Activated naive CD8-positive, alpha-beta T cell treated with anti-CD3 and anti-CD28 coated beads for 36 hours (primary cell): ENCODE results near the gene PNPLA7. TPM values are rescaled to one million over a fixed set of nuclear protein-coding genes. Genes with fewer than 3 reads are reported as not detected.

Experiments
- DNase-seq: peaks from one replicate; pipeline ENCODE4 v3.0.0; 2021
- H3K27ac Mint-ChIP-seq: one replicate; pipeline ENCODE4 v1.8.0; 2022; ENCODE audit warnings: mild to moderate bottlenecking, moderate library complexity, mixed read lengths
- H3K27me3 Mint-ChIP-seq: one replicate; pipeline ENCODE4 v1.8.0; 2022; ENCODE audit warnings: mild to moderate bottlenecking, mixed read lengths
- H3K36me3 Mint-ChIP-seq: one replicate; pipeline ENCODE4 v1.8.0; 2021; ENCODE audit warnings: mild to moderate bottlenecking, mixed read lengths
- H3K4me1 Mint-ChIP-seq: one replicate; pipeline ENCODE4 v1.8.0; 2021; ENCODE audit warnings: mixed read lengths
- H3K4me3 Mint-ChIP-seq: one replicate; pipeline ENCODE4 v1.8.0; 2022; ENCODE audit warnings: mild to moderate bottlenecking, moderate library complexity, mixed read lengths
- H3K9me3 Mint-ChIP-seq: one replicate; pipeline ENCODE4 v1.8.0; 2022; ENCODE audit warnings: mixed read lengths
- total RNA-seq, 2 experiments: library from RNA; stranded (reverse); gene quantifications; one replicate each; pipeline ENCODE4 v1.2.3, GENCODE V29; 2021

The PNPLA7 gene
- total RNA-seq, 2 experiments from 2014 or later: 2.5 to 2.9 TPM

GRCh38 chr9:137488906-137489305 is 61.3 kb downstream of the PNPLA7 start:
- H3K9me3 Mint-ChIP-seq: no peaks in the 10 kb centered on the region

GRCh38 chr9:137488327-137488653 is 61.9 kb downstream of the PNPLA7 start:
- Mint-ChIP-seq H3K4me3 (no peak overlapping the region), H3K9me3 (no peaks in the 10 kb centered on the region), H3K27ac (no peak overlapping the region), H3K4me1 (peaks cover 6% of the 10 kb centered on the region), H3K27me3 (no peaks in the 10 kb centered on the region), H3K36me3 (no peaks in the 10 kb centered on the region)
- DNase-seq: no peak

More at GRCh38 chr9:137488906-137489305, 61.3 kb downstream of the PNPLA7 start:
- no peak overlapping the region for H3K27ac Mint-ChIP-seq
- H3K36me3 Mint-ChIP-seq: no peaks in the 10 kb centered on the region
- no peaks in the 10 kb centered on the region for H3K27me3 Mint-ChIP-seq
- no peak overlapping the region for H3K4me3 Mint-ChIP-seq
- peaks cover 6% of the 10 kb centered on the region for H3K4me1 Mint-ChIP-seq
- DNase-seq: no peak

- H3K4me1 Mint-ChIP-seq: peaks cover 6% of the 10 kb centered on the region
- no peaks in the 10 kb centered on the region for H3K9me3 Mint-ChIP-seq
- no peaks in the 10 kb centered on the region for H3K27me3 Mint-ChIP-seq
- no peaks in the 10 kb centered on the region for H3K36me3 Mint-ChIP-seq
- DNase-seq: no peak
- no peak overlapping the region for H3K4me3 Mint-ChIP-seq
- H3K27ac Mint-ChIP-seq: no peak overlapping the region
Observed at GRCh38 chr9:137487454-137488326, 62.5 kb downstream of the PNPLA7 start.

- Mint-ChIP-seq H3K9me3 (no peaks in the 10 kb centered on the region), H3K27ac (no peak overlapping the region), H3K4me1 (peaks cover 6% of the 10 kb centered on the region), H3K4me3 (no peak overlapping the region), H3K27me3 (no peaks in the 10 kb centered on the region), H3K36me3 (no peaks in the 10 kb centered on the region)
- no peak for DNase-seq
Observed at GRCh38 chr9:137486545-137487453, 63.4 kb downstream of the PNPLA7 start.

GRCh38 chr9:137486141-137486490 is 64.1 kb downstream of the PNPLA7 start:
- Mint-ChIP-seq H3K27ac (no peak overlapping the region), H3K36me3 (no peaks in the 10 kb centered on the region), H3K4me3 (no peak overlapping the region), H3K4me1 (peaks cover 6% of the 10 kb centered on the region), H3K9me3 (no peaks in the 10 kb centered on the region), H3K27me3 (no peaks in the 10 kb centered on the region)
- DNase-seq: no peak

- peaks cover 4% of the 10 kb centered on the region for H3K4me1 Mint-ChIP-seq
- H3K36me3 Mint-ChIP-seq: no peaks in the 10 kb centered on the region
- no peak for DNase-seq
- H3K4me3 Mint-ChIP-seq: no peak overlapping the region
- H3K27me3 Mint-ChIP-seq: no peaks in the 10 kb centered on the region
- H3K27ac Mint-ChIP-seq: no peak overlapping the region
- H3K9me3 Mint-ChIP-seq: no peaks in the 10 kb centered on the region
Observed at GRCh38 chr9:137485343-137486140, 64.7 kb downstream of the PNPLA7 start.

GRCh38 chr9:137484551-137485315 is 65.5 kb downstream of the PNPLA7 start:
- Mint-ChIP-seq H3K27ac (no peak overlapping the region), H3K36me3 (no peaks in the 10 kb centered on the region), H3K4me1 (no peaks in the 10 kb centered on the region), H3K9me3 (no peaks in the 10 kb centered on the region), H3K4me3 (no peak overlapping the region), H3K27me3 (no peaks in the 10 kb centered on the region)
- no peak for DNase-seq

GRCh38 chr9:137482094-137482781 is 68.0 kb downstream of the PNPLA7 start:
- Mint-ChIP-seq H3K4me1 (no peaks in the 10 kb centered on the region), H3K27me3 (no peaks in the 10 kb centered on the region), H3K4me3 (no peak overlapping the region), H3K27ac (no peak overlapping the region), H3K36me3 (no peaks in the 10 kb centered on the region), H3K9me3 (no peaks in the 10 kb centered on the region)
- DNase-seq: no peak

GRCh38 chr9:137480686-137481683 is 69.2 kb downstream of the PNPLA7 start:
- DNase-seq: no peak
- H3K9me3 Mint-ChIP-seq: peaks cover 3% of the 10 kb centered on the region
- no peak overlapping the region for H3K27ac Mint-ChIP-seq
- H3K4me3 Mint-ChIP-seq: no peak overlapping the region
- H3K27me3 Mint-ChIP-seq: no peaks in the 10 kb centered on the region
- no peaks in the 10 kb centered on the region for H3K4me1 Mint-ChIP-seq
- no peaks in the 10 kb centered on the region for H3K36me3 Mint-ChIP-seq

- Mint-ChIP-seq H3K4me3 (no peak overlapping the region), H3K36me3 (peaks cover 5% of the 10 kb centered on the region), H3K27me3 (no peaks in the 10 kb centered on the region), H3K9me3 (peaks cover 8% of the 10 kb centered on the region), H3K27ac (no peak overlapping the region), H3K4me1 (no peaks in the 10 kb centered on the region)
- DNase-seq: no peak
Observed at GRCh38 chr9:137479892-137480685, 70.1 kb downstream of the PNPLA7 start.

GRCh38 chr9:137478962-137479861 is 71.0 kb downstream of the PNPLA7 start:
- Mint-ChIP-seq H3K36me3 (peaks cover 5% of the 10 kb centered on the region), H3K27ac (no peak overlapping the region)

GRCh38 chr9:137478613-137478961 is 71.6 kb downstream of the PNPLA7 start:
- H3K36me3 Mint-ChIP-seq: peaks cover 9% of the 10 kb centered on the region
- H3K27me3 Mint-ChIP-seq: no peaks in the 10 kb centered on the region
- H3K9me3 Mint-ChIP-seq: peaks cover 16% of the 10 kb centered on the region
- H3K4me1 Mint-ChIP-seq: no peaks in the 10 kb centered on the region
- H3K27ac Mint-ChIP-seq: no peak overlapping the region
- no peak for DNase-seq
- H3K4me3 Mint-ChIP-seq: no peak overlapping the region

More at GRCh38 chr9:137478962-137479861, 71.0 kb downstream of the PNPLA7 start:
- DNase-seq: no peak
- H3K4me3 Mint-ChIP-seq: no peak overlapping the region
- no peaks in the 10 kb centered on the region for H3K4me1 Mint-ChIP-seq
- peaks cover 11% of the 10 kb centered on the region for H3K9me3 Mint-ChIP-seq
- H3K27me3 Mint-ChIP-seq: no peaks in the 10 kb centered on the region
